GM12864 (cell line): ENCODE data around the gene ZPBP2.
"Not testable (repeated sequence)": the region's sequence is repeated elsewhere in the genome, so short reads cannot be mapped to it uniquely, and the experiment has no call there.

Source experiments
- DNase-seq: peaks from one replicate; pipeline ENCODE4 v3.0.0-alpha.2; 2011; ENCODE audit warnings: low read depth
- H3K4me3 ChIP-seq: 2 replicates; pipeline ENCODE4 v1.5.1; 2011; ENCODE audit warnings: mild to moderate bottlenecking, low read depth, low read length, control low read depth
- CTCF ChIP-seq: IDR thresholded peaks from 2 replicates; pipeline ENCODE4 v1.5.1; 2011; ENCODE audit warnings: low read depth, mild to moderate bottlenecking, moderate library complexity, low read length, control low read depth, inconsistent platforms; ENCODE audit errors: missing control alignments

The ZPBP2 gene

GRCh38 chr17:39854909-39855308 is 13.1 kb upstream of the ZPBP2 start:
- DNase-seq = no peak
- no peak overlapping the region for H3K4me3 ChIP-seq
- no peak for TF ChIP-seq CTCF

GRCh38 chr17:39855911-39856649 is 11.9 kb upstream of the ZPBP2 start:
- H3K4me3 ChIP-seq, DNase-seq: not testable (repeated sequence)

GRCh38 chr17:39861235-39861634 is 6.8 kb upstream of the ZPBP2 start:
- no peak for DNase-seq
- TF ChIP-seq CTCF = no peak
- H3K4me3 ChIP-seq = peak overlapping the region; percentile 71

- H3K4me3 ChIP-seq = peak overlapping the region; percentile 71
Observed at GRCh38 chr17:39863244-39863917, 4.6 kb upstream of the ZPBP2 start.

GRCh38 chr17:39863918-39864746 is 3.9 kb upstream of the ZPBP2 start, which contains the start of gene IKZF3:
TSS of gene IKZF3 (minus strand) at chr17:39864312. CDS start at chr17:39864126, 186 bp downstream.
- DNase-seq = no peak
- peak within 1 kb of the TSS; percentile 71 for H3K4me3 ChIP-seq
- peak; percentile 37 for TF ChIP-seq CTCF

More at GRCh38 chr17:39863244-39863917, 4.6 kb upstream of the ZPBP2 start:
- TF ChIP-seq CTCF = no peak
- no peak for DNase-seq

GRCh38 chr17:39866013-39866730 is 1.8 kb upstream of the ZPBP2 start:
- peak overlapping the region; percentile 35 for H3K4me3 ChIP-seq
- no peak for DNase-seq
- no peak for TF ChIP-seq CTCF
